Muscle layer of duodenum (tissue), 2 donors: ENCODE measurements around the gene ZBED4.

ENCODE experiments used
- H3K27ac ChIP-seq: one replicate; pipeline ENCODE4 v1.7.0; 2013; ENCODE audit warnings: mild to moderate bottlenecking, low read length
- H3K27me3 ChIP-seq: one replicate; pipeline ENCODE4 v1.7.0; 2013; ENCODE audit warnings: low read depth, mild to moderate bottlenecking, control low read depth, low read length
- H3K36me3 ChIP-seq, 2 donors: one replicate each; pipeline ENCODE4 v1.7.0; 2013; ENCODE audit warnings: low read length in 2 of 2, control low read depth in 1 of 2, mild to moderate bottlenecking in 1 of 2; ENCODE audit not compliant: insufficient read depth in 2 of 2, control insufficient read depth in 1 of 2
- H3K4me1 ChIP-seq, 2 donors: one replicate each; pipeline ENCODE4 v1.7.0; 2013; ENCODE audit warnings: low read length in 2 of 2, mild to moderate bottlenecking in 2 of 2, control low read depth in 1 of 2, moderate library complexity in 1 of 2; ENCODE audit not compliant: insufficient read depth in 2 of 2, control insufficient read depth in 1 of 2
- H3K4me3 ChIP-seq, 2 donors: one replicate each; pipeline ENCODE4 v1.7.0; 2013; ENCODE audit warnings: low read length in 2 of 2, low read depth in 1 of 2, mild to moderate bottlenecking in 1 of 2
- H3K9me3 ChIP-seq, 2 donors: one replicate each; pipeline ENCODE4 v1.7.0; 2013; ENCODE audit warnings: low read length in 2 of 2, control low read depth in 1 of 2, mild to moderate bottlenecking in 1 of 2; ENCODE audit not compliant: control insufficient read depth in 1 of 2
- donor health status: healthy.

The ZBED4 gene

GRCh38 chr22:49827271-49827852, 26.3 kb upstream of the ZBED4 start:
- Histone ChIP-seq H3K27ac (no peak overlapping the region), H3K4me1 (peaks cover 12 to 46% of the 10 kb centered on the region in 2 donors)

DNA sequence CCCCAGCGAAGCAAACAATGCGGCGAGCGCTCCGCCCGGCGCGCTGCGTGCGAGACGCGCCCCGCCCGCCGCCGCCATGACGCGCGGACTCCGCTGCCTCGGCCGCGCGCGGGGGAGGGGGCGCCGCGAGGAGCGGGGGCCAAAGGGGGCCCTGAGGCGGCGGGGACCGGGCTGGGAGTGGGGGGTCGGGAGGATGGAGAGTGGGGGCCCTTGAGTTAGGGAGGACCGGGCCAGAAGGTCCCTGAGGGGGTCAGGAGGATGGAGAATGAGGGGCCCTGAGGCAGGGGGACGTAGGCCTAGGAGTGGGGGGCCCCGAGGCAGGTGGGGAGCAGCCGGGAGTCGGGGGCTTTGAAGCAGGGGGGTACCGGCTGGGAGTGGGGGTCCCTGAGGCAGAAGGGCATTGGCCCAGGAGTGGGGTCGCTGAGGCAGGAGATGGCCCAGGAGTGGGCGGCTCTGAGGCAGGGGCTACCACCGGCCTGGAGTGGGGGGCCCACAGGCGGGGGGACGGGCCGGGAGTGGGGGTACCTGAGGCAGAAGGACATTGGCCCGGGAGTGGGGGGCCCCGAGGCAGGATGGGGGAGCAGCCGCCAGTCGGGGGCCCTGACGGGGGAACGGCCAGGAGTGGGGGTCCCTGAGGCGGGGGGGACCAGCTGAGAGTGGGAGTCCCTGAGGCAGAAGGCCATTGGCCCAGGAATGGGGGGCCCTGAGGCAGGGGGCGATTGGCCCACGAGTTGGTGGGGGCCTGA, 25.6 kb upstream of the ZBED4 start, which contains the start of gene BRD1:
Gene BRD1 (minus strand): TSS at position 21 of the 746 bp plus-strand sequence. CDS start 3,556 bp downstream, outside the sequence.
- Histone ChIP-seq H3K27ac (peak within 1 kb of the TSS; percentile 56), H3K4me3 (peak within 1 kb of the TSS; percentile 72 to 82), H3K36me3 (peaks cover 8 to 14% of the 10 kb centered on the region in 2 donors), H3K9me3 (peaks cover 0 to 8% of the 10 kb centered on the region in 2 donors), H3K4me1 (peaks cover 12 to 39% of the 10 kb centered on the region in 2 donors), H3K27me3 (no peaks in the 10 kb centered on the region)

More at GRCh38 chr22:49827271-49827852, 26.3 kb upstream of the ZBED4 start:
- peaks cover 0 to 8% of the 10 kb centered on the region in 2 donors for H3K9me3 ChIP-seq
- H3K4me3 ChIP-seq = peak overlapping the region; percentile 72 to 82
- H3K27me3 ChIP-seq = no peaks in the 10 kb centered on the region
- peaks cover 15 to 19% of the 10 kb centered on the region in 2 donors for H3K36me3 ChIP-seq

- Histone ChIP-seq H3K9me3 (peaks cover 0 to 8% of the 10 kb centered on the region in 2 donors), H3K36me3 (peaks cover 2 to 9% of the 10 kb centered on the region in 2 donors), H3K27me3 (no peaks in the 10 kb centered on the region), H3K27ac (no peak overlapping the region), H3K4me3 (no peak overlapping the region), H3K4me1 (peaks cover 12 to 34% of the 10 kb centered on the region in 2 donors)
These were observed 25.1 kb upstream of the ZBED4 start for GRCh38 chr22:49828599-49828965.

DNA sequence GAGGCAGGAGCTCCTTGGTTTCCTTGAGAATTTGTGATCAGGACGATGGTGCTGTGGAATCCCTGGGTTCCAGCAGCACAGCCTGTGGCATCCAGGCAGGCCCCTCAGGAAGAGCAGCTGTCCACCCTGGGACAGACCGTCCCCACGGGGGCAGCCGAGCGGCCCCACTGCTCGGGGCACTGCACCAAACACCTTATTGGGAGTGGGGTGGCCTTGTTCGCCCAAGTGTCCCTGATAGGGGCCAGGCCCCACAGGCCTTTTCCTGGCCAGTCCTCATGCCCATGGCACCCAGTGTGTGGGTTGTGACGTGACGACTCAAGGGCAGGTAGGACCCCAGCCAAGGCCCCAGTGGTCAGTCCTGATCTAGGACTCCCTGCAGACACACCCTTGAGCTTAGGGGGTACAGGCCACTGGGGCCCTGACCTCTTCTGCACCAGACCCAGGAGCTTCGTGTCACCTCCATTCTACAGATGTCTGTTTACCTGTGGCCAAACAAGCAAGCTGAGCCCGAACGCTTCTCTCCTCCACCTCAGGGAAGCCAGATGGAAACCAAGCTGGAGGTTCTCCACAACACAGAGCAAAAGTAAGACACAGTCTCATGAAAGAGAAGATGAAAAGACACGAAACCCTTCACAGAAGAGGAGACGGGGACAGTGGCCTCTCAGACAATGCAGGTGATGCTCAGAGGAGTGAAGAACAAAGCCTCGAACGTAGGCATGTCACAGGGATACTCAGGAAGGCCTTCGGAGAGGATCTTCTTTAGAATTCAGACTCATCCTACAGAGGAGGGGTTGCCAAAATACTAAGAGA, 24.4 kb upstream of the ZBED4 start:
- no peaks in the 10 kb centered on the region for H3K27me3 ChIP-seq
- peaks cover 12 to 28% of the 10 kb centered on the region in 2 donors for H3K4me1 ChIP-seq
- H3K9me3 ChIP-seq = peaks cover 0 to 8% of the 10 kb centered on the region in 2 donors
- H3K27ac ChIP-seq = no peak overlapping the region
- no peak overlapping the region for H3K4me3 ChIP-seq
- H3K36me3 ChIP-seq = peaks cover 0 to 6% of the 10 kb centered on the region in 2 donors

DNA sequence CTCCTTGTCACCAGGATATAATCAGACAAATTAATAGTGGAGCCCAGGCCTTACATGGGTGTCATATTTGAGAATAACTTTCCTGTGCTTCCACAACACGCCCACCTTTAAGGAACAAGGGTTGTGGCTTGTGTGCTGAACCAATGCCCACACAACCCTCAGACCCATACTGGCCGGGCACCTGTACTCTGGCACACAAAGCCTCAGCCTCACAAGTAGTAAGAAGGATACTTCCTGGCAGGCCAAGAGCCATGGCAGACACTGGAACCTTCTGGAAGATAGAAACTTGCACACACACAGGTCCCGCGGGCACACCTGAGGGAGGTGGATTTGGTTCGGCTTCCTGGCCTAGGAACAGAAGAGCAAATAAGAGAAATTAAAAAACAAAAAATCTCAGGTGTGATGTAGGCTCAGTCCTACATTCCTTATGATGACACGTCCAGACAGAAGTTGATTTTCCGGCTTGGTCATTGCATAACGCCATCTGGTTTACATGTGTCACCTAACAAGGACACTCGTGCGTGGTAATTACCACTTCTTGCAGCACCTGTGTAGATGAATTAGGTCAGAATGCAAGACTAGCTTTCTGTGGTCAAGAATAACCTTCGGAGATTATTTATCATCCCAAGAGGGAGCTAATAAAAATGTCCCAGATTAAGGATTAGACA, 20.2 kb upstream of the ZBED4 start:
- Histone ChIP-seq H3K4me3 (no peak overlapping the region), H3K9me3 (peaks cover 0 to 8% of the 10 kb centered on the region in 2 donors), H3K4me1 (no peaks in the 10 kb centered on the region), H3K27ac (no peak overlapping the region), H3K36me3 (no peaks in the 10 kb centered on the region), H3K27me3 (no peaks in the 10 kb centered on the region)

DNA sequence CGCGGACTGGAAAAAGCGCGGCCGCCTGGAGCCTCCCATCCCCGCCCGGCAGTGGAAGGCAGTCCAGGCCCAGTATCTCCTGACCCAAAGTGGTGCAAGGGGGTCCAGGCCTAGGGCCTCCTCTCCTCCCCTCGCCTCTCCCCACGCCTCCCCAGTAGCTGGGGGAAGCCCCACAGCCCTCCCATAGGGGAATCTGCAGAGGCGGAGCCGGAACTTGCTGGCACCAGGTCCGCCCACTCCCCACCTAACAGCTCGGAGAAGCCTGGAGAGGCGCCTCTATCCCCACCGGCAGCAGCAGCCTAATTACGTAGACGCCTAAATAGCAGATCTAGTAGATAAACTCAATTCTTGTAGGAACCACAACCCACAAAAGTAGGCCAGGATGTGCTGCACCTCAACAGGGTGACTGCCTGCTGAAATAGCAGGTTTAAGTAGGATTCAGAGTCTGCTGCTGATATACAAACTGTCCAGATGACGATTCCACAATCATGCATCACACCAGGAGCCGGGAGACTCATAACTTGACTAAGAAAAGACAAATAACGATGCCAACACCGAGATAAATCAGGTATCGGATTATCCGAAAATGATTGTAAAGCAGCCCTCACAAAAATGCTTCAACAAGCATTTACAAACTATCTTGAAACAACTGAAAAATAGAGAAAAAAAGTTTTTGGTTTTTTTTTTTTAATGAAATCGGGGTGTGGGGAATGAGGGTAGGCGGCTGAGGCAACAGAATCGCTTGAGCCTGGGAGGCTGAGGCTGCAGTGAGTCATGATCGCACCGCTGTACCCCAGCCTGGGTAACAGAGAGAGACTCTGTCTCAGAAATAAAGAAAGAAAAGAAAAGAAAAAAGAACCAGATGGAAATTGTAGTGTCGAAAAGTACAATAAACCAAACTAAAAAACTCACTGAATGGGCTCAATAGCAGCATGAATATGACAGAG, 14.6 kb upstream of the ZBED4 start:
- H3K4me3 ChIP-seq = no peak overlapping the region
- no peaks in the 10 kb centered on the region for H3K27me3 ChIP-seq
- H3K27ac ChIP-seq = no peak overlapping the region

GRCh38 chr22:49845241-49845640, 8.4 kb upstream of the ZBED4 start:
- H3K36me3 ChIP-seq = no peaks in the 10 kb centered on the region
- no peak overlapping the region for H3K4me3 ChIP-seq
- no peak overlapping the region for H3K27ac ChIP-seq
- H3K4me1 ChIP-seq = peaks cover 0 to 22% of the 10 kb centered on the region in 2 donors
- no peaks in the 10 kb centered on the region for H3K9me3 ChIP-seq
- no peaks in the 10 kb centered on the region for H3K27me3 ChIP-seq

More for the DNA sequence above, 14.6 kb upstream of the ZBED4 start:
- Histone ChIP-seq H3K36me3 (no peaks in the 10 kb centered on the region), H3K4me1 (no peaks in the 10 kb centered on the region), H3K9me3 (no peaks in the 10 kb centered on the region)

DNA sequence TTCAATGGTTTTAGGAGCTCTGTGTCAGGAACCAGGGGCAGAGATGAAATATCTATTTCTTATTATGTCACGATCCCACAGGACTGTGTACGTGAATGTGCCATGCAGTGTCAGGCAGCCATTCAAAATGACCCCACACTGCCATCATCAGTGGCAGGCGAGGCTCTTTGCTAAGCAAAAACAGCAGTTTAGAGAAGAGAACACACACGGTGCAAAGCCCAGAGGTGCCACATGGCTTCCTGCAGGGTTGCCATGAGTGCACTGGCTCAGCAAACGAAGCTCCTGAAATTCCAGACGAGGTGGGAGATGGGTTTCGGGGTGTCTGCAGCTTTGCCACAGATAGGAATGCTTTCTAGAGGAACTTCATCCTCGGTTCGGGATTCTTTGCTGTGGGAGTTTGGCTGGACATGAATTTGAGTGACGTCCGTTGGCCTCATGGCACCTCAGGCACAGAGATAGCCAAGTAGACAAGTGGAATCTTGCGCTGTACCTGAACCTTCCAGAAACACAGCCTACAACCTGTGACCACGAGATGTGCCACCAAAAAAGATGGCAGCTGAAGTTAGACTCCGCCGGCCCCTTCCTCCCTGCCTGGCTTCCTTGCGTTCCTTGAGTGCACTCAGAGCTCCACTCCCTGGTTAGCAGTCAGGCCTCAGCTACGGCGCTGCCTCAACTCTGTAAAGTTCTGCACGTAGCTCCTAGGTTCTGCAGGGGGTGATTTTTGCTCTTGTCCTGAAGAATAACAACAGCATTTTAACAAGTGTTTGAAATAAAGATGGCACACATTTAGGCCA, 7.8 kb upstream of the ZBED4 start:
- H3K9me3 ChIP-seq = no peaks in the 10 kb centered on the region
- H3K27me3 ChIP-seq = no peaks in the 10 kb centered on the region
- H3K4me1 ChIP-seq = peaks cover 0 to 22% of the 10 kb centered on the region in 2 donors
- no peaks in the 10 kb centered on the region for H3K36me3 ChIP-seq
- no peak overlapping the region for H3K27ac ChIP-seq
- H3K4me3 ChIP-seq = no peak overlapping the region

GRCh38 chr22:49847751-49848689, 5.6 kb upstream of the ZBED4 start:
- Histone ChIP-seq H3K4me3 (peak overlapping the region in 1 of 2 donors; percentile 73), H3K4me1 (peaks cover 0 to 22% of the 10 kb centered on the region in 2 donors), H3K36me3 (no peaks in the 10 kb centered on the region), H3K27ac (no peak overlapping the region), H3K27me3 (no peaks in the 10 kb centered on the region), H3K9me3 (no peaks in the 10 kb centered on the region)
